ENCODE measurements around the gene INPP4A.

The INPP4A gene

DNA sequence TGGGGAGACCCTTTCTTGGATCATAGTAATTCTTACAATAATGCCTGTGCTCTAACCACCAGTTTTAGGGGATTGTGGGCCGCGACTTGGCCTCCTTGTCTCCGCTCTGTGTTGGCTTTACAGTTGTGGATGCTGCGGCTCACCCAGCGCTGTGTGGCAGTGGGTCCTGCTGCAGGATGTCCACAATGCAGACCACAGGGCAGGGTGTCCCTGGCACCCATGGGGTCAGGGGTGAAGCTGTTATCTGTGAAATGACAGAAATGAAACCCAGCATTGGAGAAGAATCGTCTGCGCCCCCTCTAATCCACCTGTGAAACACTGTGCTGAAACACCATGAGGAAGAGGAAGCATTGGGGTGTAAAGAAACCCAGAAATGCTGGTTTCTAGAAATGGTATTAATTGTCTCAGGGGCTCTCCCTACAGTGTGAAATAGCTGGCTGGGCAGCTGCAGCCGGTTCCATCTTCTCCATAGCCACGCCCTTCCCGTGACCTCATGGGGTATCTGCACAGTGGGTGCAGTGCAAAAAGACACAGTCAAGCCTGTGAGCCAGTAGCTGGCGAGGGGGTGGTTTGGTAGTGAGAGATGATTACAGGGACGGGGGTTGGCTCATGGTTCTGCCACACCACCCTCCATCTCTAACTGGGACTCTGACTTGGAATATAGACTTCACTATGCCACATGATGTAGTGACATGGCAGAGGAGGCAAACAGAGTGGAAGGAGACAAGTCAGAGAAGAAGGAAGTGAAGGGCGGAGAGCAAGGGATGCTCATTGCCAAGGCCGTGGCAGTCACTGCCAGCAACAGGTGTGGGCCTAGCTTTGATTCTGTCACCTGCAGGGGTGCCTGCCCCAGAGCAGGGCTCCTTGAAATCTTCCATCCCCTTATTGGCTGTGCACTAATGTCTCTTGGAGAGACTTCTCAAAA lies 16.2 kb downstream of the INPP4A start:
- peak; percentile 74 for DNase-seq (ENCODE audit: low spot score)

DNA sequence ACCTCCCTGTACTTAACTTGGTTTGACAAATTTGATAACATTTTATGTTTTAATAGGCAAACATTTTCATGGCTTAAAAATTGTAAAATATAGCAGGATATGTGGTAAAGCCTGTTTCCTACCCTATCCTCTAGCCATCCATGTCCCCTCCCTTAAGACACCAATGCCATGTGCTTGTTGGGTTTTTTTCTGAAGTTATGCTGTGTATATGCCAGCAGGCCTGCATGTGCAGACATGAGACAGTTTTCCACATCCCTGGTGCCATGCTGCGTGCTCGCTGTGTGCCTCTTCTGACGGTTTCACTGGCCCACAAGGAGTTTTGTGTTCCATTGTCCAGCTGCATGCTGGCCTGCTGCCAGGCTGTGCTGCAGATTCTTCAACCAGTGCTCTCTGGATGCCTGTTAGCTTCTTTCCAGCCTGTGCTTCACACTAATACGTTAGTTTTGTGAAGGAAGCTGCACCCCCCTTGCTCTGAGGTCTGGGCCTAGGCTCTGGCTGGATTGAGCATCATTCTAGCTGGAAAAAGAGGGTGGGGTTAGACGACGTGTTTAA lies 16.9 kb downstream of the INPP4A start:
- DNase-seq (ENCODE audit: low spot score), result no peak

DNA sequence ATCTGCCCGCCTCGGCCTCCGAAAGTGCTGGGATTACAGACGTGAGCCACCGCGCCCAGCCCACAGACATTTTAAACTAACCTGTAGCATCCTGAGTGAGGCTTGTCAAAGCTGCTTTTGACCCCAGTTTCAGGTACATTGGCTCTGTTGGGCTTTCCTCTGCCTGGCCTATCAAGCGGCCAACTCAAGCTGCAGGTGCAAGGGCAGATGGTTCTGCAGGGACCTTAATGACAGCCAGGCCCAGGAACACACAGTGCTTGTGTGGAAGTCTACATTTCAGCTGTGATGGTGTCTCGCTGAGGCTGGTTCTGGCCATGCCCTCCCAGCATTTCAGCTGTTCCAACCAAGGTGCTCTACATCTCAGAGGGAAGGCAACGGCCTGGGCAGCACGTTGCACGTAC lies 18.4 kb downstream of the INPP4A start:
- DNase-seq (ENCODE audit: low spot score), result no peak

DNA sequence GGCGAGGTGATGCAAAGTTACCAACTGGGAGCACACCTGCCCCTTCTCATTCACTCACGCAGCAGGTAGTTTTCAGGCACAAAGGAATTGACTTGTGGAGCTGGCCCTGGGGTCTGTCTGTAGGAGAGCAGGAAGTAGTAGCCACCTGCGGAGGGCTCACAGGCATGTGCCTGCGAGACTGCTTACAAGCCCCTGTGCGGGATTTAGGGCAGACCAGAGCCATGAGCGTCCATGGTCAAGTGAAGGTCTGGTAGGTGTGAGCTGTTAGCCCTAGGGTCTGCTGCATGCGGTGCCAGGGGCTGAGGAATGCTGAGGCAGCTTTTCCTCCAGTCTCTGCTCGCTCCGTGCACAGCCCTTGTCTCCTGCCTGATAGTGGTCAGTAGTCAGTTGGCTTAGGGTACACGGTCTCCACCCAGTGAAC lies 18.9 kb downstream of the INPP4A start:
- no peak for DNase-seq (ENCODE audit: low spot score)

DNA sequence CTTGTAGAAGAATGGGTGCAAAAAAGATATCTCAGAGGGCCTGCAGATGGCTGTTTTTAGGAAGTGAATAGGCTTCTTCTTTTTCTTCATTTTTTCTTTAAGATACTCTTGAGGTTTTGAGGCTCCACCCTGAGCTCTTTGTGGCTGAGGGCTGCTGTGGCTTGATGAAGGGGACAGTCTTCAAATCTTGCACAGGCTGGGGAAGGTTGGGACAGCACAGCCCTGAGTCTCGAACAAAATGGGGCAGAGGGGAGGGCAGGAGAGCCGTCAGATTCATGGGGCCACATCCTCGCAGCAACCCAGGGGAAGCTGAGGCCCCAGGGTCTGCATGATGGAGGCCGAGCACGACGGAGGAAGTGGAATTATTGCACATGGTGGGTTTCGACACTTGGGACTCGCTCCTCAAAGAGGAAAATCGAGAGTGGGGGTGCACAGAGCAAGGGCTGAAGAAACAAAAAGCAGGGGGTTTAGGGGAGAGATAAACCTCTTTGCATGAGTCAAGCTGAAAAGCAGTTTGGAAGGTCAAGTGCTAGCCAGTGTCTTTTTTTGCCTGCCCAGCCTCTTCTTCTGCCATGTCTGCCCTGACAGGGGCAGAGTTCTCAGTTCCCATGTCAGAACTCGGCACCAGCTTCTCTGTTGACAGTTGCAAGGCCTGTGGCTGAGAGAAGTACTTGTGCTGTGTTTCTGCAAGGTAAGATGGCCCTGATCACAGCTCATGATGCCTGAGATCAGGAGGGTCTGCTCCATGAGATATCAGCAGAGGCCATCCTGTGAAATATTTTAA lies 19.5 kb downstream of the INPP4A start:
- DNase-seq (ENCODE audit: low spot score), result peak; percentile 40

DNA sequence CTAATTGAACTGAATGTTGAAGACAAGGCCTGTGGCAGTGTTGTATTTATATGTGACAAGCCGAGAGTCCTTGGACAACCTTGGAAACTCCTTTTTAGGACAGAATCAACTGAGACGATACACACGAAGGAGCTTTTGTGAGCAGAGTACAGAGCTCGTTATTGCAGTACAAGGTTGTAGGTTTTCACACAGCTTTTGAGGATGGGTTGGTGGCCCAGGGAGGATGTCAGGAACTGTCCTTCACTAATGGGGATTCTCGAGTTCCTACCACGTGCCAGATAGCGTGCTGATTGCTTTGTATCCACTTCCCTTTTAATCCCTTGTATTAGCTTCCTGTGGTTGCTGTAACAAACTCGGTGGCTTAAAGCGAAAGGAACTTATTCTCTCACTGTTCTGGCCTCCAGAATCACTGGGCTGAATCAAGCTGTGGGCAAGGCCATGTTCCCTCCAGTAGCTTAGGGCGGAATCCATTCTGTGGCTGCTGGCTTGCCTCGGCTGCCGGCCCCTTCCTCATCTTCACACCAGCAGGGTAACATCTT lies 20.2 kb downstream of the INPP4A start:
- DNase-seq (ENCODE audit: low spot score), result peak; percentile 79

DNA sequence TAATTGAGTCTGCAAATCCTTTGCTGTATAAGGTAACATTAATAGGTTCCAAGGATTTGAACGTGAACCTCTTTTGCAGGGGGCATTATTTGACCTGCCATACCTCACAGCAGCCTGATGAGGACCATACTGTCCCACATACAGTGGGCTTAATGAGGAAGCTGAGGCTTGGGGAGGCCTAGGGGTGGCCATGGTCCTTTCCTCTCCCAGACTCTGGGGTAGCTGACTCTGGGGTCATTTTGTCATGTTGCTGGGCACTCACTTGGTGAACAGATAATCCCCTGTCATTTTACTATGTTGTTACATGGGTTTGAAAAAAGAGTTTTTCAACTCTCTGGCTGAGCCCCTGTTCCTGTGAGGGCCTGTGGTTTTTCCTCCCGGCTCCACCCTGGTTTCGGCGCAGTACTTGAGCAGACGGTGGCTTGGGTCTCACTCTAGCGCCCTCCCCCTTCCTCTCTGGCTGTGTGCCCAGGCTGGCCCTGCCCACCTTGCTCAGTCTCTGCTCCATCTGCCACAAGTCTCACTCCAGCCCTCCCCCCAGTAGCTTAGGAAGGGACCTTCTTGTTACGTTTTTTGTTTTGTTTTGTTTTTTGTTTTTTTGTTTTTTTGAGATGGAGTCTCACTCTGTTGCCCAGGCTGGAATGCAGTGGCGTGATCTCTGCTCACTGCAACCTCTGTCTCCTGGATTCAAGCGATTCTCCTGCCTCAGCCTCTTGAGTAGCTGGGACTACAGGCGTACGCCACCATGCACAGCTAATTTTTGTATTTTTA lies 21.0 kb downstream of the INPP4A start:
- peak; percentile 79 for DNase-seq (ENCODE audit: low spot score)

DNA sequence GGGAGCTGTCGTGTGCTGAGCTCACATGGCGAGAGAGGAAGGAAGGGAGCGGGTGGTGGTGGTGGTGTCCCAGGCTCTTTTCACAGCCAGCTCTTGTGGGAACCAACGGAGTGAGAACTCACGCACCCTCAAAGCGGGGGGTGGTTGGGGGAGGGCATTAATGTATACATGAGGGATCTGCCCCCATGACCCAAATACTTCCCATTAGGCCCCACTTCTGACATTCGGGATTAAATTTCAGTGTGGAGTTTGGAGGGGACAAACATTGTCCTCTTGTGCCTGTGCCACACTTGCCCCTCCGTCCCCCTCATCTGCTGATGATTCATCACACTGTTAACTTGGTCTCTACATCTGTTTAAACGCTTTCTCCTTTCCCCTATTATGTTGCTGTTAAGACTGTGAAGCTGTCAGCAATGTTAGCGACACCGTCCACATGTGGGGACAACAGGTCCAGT lies 22.5 kb downstream of the INPP4A start:
- no peak for DNase-seq (ENCODE audit: low spot score)

DNA sequence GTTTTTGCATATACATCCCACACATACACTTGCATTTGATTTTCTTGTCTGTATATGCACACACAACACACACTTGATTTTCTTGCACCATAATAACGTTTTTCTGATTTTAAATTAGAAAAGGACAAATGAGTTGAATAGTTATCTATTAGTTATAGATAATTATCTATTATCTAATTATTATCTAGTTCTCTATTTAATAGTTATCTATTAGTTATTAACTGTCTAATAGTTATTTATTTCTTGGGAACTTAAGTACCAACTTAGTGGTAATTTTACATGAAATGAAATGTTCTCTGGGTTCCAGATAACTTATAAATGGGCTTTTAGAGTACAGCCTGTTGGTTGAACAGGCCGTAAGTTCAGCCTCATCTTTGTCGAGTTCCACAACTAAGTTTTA lies 23.0 kb downstream of the INPP4A start:
- no peak for DNase-seq (ENCODE audit: low spot score)

DNA sequence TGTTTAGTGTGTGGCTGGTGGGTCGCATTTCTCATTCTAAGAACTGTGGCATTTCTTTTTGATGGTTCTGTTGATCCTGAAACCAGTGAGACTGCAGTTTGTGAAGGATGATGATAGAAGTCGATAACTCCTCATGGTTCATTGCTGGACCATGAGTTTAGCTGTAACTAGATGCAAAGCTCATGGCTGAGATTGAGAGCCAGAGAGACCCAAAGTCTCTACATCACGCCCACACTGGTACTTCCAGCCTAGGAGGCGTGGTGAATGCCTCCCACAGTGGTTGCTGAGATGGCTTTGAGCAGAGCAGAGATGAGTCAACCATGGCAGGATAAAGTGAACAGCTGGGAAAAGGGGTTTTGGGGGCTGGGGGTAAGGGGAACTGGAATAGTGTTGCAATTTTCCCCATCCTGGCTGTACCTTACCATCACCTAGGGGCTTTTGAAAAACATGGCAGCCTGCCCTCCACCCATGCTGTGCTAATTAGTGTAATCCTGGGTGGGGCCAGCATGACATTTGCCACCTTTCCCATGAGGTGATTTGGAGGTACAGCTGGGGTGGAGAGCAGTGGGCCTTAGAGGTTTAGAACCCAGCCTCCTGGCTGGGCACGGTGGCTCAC lies 24.1 kb downstream of the INPP4A start:
- DNase-seq (ENCODE audit: low spot score), result peak; percentile 88

DNA sequence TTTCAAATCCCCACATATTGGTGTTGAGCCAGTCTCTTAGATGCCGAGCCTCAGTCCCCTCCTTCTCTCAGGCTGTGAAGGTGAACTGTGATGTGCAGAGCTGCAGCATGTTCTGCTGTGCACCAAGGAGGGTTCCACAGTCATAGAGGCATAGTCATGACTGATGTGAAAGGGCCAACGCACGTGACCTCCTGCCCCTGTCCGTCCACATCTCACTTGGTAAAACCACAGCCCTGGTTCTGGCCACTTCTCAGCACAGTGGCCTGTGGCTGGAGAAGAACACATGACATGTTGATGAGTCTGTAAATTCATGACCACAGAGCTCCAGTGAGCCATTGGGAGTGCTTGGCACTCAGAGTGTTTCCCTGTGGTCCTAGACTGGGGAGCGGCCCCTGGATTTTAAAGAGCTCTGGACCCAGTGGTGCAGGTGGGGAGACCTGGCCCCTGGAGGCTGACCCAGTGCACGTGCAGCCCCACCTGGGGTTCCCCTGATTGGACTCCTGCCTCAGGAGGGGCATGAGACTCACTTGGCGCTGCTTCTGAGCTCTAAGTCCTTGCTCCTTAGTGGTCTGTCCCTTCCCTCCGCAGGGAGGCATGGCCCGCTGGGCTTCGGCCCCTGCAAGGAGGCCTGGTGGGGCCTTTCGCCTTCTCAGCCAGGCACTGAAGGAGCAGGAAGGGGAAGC lies 25.3 kb downstream of the INPP4A start:
- no peak for DNase-seq (ENCODE audit: low spot score)

DNA sequence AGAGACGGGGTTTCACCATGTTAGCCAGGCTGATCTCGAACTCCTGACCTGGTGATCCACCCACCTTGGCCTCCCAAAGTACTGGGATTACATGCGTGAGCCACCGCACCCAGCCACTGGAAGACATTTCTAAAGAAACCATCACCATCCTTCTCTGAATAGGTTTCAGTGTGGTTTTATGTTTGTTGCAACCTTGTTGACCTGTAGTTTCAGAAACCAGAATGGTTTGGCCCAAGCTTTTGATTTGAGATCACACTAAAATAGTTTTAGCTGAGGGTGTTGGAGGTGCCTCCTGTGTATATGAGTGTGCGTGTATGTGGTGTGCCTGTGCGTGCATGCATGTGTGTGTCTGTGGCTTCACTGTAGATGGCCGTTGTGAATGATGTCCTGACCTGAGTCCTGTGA lies 26.2 kb downstream of the INPP4A start:
- peak; percentile 78 for DNase-seq (ENCODE audit: low spot score)

DNA sequence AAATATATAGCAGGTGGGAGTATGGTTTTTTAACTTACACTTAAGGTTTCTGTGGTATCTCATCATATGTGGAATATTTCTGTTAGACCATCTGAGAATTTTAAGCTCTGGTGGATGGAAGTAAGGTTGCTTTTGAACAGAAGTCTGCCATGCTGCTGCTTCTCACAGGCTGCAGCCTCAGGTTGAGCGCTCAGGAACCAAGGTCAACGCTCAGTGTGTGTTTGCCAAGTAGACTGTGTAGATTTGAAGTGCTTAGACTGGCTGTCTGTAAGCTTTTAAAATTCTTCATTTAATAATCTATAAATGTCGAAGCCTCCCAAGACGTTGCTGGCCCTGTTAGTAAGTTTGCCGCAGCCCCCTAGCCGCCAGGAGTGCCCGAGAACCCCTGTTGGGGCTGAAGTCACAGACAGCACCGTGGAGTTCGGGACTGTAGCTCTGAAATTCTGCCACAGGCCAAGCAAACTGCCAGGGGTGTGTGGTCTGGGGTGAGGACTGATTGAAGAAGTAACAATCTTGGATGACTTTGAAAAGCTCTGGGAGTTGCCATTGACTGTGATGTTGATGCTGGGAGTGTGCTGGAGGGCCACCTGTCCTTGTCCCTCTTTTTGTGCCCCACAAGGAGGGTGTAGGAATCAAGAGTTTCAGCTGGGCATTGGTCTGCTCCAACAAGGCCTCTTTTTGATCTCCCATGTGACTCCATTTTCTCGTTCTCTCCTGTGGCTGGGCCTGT lies 26.9 kb downstream of the INPP4A start:
- DNase-seq (ENCODE audit: low spot score), result no peak

DNA sequence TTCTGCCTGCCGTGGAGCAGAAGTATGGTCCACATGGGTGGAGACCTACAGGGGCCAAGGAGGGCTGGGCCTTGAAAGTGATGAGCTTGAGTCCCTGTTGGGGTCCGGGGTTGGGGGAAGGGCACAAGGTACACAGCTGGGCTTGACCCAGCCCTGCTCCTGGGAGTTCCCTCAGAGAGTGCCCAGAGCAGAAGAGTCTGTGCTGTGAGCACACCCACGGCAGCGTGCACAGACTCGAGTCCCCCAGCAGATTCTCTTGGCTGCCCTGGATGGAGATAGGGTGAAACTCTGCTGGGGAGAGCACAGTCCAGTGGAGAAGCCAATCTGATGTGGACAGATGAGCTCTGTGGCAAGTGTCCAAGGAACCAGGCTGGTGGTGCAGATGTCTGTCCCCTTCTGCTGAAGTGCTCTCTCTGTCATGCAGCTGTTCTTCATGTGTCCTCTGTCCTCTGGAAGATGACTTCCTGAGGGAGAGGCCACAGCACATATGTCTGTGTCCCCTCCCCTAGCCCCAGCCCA lies 27.5 kb downstream of the INPP4A start:
- no peak for DNase-seq (ENCODE audit: low spot score)

DNA sequence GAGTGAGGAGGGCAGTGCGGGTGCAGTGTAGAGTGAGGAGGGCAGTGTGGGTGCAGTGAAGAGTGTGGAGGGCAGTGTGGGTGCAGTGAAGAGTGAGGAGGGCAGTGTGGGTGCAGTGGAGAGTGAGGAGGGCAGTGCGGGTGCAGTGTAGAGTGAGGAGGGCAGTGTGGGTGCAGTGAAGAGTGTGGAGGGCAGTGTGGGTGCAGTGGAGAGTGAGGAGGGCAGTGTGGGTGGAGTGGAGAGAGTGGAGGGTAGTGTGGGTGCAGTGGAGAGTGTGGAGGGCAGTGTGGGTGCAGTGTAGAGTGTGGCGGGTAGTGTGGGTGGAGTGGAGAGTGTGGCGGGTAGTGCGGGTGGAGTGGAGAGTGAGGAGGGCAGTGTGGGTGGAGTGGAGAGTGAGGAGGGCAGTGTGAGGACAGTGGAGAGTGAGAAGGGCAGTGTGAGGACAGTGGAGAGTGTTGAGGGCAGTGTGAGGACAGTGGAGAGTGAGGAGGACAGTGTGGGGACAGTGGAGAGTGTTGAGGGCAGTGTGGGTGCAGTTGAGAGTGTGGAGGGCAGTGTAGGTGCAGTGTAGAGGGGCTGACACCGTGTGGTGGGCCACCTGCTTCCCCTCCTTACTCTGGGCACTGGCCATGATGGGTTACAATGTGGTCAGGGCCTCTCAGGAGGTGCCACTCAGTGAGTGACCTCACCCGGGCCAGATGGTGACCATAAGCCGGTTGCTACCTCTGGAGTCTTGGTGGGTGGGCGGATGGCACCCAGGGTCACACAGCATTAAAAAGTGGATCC lies 28.5 kb downstream of the INPP4A start:
- DNase-seq (ENCODE audit: low spot score), result no peak

DNA sequence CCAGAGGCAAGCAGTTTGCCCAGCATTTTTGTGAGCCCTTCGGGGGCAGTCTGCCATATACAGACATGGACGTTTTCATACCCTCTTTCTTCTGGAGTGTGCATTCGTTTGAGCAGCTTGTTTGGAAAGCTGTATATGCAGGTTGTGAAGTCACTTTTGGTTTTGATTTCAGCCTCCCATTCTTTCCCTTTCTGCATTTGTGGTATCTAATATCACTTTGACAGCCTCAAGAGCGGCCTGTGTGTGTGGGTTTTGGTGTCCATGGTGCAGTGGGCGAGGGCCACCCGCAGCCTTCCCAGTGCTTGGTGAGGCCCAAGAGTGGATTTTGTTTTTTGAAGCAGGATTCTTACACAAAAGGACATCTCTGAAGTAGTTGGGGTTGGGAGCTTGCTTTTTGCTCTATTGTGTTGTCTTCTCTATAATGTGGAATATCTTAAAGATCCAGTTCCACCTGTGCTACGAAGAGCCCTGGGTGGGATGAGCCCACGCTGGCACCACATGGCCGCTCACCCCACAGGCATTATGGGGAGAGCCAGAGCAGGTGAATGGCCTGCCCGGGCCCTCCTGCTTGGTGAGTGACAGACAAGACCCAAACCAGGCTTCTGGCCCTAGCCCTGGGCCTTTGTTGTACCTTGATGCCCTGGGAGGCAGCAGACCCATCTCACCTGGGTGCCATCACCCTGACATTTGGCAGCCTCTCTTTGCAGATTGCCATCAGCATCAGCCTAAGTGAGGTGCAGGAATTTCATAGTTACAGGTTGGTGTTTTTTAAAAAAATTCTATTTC lies 29.5 kb downstream of the INPP4A start:
- DNase-seq (ENCODE audit: low spot score), result peak; percentile 45

DNA sequence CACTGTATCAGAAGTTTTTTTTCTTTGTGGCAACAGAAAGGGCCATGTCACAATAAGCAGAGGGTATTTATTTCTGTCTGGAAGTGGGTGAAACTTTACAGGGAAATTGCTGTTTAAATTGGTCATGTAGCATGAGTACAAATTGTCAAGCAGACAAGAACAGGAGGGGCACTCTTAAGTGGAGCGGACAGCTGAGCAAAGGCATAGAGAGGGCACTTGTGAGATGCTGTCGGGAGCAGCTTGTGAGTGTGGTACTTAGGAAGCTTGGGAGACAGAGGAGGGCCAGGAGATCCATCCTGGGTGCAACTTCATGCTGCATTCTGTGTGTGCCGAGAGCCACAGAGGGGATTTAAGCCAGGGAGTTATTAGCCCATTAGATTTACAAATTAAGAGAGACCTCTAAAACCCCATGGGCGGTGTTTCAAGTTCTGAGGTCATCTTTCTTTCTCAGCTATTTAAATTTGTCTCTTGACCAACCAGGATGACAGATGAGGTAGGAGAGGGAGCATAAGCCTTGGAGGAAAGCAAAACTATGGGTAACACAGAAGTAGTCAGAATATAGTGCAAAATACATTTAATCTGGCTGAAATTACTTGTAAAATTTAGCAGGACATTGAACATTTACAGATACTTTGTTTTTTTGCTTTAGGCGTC lies 30.4 kb downstream of the INPP4A start:
- DNase-seq (ENCODE audit: low spot score), result no peak

Measured in activated CD4-positive, alpha-beta T cell treated with anti-CD3 and anti-CD28 coated beads, Interleukin-2, Interleukin-4, amounts not matched to agents 100 ng/mL and 50 ng/mL, durations not matched to agents 16 hours and 8 hours (primary cell).